ENCODE results near the gene SLC37A4. TPM values are rescaled to one million over a fixed set of nuclear protein-coding genes. Genes with fewer than 3 reads are reported as not detected.
"Not testable (repeated sequence)": the region's sequence is repeated elsewhere in the genome, so short reads cannot be mapped to it uniquely, and the experiment has no call there.

Gene SLC37A4
- total RNA-seq, 4 donors from 2014 or later: 18.2 to 253 (median 209) TPM

DNA sequence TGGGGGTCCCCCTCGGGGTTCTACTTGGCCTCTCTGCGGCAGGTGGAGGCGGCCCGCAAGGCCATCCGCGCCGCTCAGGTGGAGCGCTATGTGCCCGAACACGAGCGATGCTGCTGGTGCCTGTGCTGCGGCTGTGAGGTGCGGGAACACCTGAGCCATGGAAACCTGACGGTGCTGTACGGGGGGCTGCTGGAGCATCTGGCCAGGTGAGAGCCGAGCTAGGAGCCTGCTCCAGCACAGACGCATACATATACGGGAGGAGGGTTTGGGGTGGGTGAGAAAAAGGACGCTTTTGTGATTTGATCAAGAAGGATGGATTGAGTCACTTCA is 32.3 kb downstream of the SLC37A4 start:
- no peaks in the 10 kb centered on the region for H3K27me3 ChIP-seq
- TF ChIP-seq POLR2A (IDR thresholded peaks at IDR 0.05): no peak
- TF ChIP-seq, protein P1, sequence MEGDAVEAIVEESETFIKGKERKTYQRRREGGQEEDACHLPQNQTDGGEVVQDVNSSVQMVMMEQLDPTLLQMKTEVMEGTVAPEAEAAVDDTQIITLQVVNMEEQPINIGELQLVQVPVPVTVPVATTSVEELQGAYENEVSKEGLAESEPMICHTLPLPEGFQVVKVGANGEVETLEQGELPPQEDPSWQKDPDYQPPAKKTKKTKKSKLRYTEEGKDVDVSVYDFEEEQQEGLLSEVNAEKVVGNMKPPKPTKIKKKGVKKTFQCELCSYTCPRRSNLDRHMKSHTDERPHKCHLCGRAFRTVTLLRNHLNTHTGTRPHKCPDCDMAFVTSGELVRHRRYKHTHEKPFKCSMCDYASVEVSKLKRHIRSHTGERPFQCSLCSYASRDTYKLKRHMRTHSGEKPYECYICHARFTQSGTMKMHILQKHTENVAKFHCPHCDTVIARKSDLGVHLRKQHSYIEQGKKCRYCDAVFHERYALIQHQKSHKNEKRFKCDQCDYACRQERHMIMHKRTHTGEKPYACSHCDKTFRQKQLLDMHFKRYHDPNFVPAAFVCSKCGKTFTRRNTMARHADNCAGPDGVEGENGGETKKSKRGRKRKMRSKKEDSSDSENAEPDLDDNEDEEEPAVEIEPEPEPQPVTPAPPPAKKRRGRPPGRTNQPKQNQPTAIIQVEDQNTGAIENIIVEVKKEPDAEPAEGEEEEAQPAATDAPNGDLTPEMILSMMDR (IDR thresholded peaks at IDR 0.05): no peak
- DNase-seq: peak in 1 of 3 donors; percentile 22

DNA sequence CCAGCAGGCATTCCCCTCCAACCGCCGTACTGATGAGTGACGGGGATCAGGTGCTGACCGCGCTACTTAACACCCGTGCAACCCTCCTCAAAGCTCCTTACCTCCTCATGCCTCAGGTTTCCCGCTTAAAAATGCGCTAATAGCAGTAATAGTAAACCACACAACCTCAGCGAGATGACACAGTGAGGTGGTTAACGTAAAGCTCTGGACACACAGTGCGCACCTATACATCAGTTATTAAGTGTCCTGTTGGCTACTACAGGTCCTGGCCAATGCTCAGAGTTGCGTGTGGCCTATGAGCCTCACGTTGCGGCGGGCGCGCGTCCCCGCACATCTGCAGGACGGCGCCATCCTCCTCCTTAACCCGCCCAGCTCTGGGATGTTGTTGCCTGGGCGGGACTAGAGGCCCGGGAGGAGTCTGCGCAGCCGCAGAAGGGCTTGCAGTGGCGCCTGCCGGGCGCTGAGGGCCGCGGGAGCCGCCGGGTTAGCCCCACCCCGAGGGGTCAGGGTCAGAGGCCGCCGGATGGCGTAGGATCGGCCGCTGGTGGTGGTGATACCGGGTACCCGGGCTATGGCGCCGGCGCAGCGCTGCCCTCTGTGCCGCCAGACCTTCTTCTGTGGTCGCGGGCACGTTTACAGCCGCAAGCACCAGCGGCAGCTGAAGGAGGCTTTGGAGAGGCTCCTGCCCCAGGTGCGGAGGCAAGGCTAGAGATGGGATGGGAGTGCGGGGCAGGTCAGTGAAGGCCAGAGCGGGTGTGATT is 32.9 kb downstream of the SLC37A4 start, which contains the start of gene CENATAC:
Gene CENATAC, plus strand, starts transcription at position 512 of the 761 bp plus-strand sequence. Its CDS starts 60 bp downstream, at position 572.
- peak; percentile 92 to 98 (median 96) for DNase-seq
- peak; percentile 61 to 72 for TF ChIP-seq POLR2A (IDR thresholded peaks at IDR 0.05)
- TF ChIP-seq, protein P1 (IDR thresholded peaks at IDR 0.05): peak in 3 of 6 experiments; percentile 23 to 26 (median 26)
- Histone ChIP-seq H3K4me3 (peak within 1 kb of the TSS; percentile 71 to 93 (median 76)), H3K36me3 (peaks cover 0 to 32% (median 0%) of the 10 kb centered on the region in 3 donors), H3K27ac (peak within 1 kb of the TSS; percentile 74 to 84 (median 80)), H3K27me3 (no peaks in the 10 kb centered on the region), H3K4me1 (peaks cover 0 to 19% (median 6%) of the 10 kb centered on the region in 4 donors), H3K9me3 (no peaks in the 10 kb centered on the region)

More for the DNA sequence above, 32.3 kb downstream of the SLC37A4 start:
- H3K27ac ChIP-seq: peak overlapping the region; percentile 74 to 84 (median 80)
- peak overlapping the region; percentile 71 to 93 (median 76) for H3K4me3 ChIP-seq
- H3K36me3 ChIP-seq: peaks cover 0 to 37% (median 0%) of the 10 kb centered on the region in 3 donors
- no peaks in the 10 kb centered on the region for H3K9me3 ChIP-seq
- peaks cover 0 to 19% (median 6%) of the 10 kb centered on the region in 4 donors for H3K4me1 ChIP-seq

DNA sequence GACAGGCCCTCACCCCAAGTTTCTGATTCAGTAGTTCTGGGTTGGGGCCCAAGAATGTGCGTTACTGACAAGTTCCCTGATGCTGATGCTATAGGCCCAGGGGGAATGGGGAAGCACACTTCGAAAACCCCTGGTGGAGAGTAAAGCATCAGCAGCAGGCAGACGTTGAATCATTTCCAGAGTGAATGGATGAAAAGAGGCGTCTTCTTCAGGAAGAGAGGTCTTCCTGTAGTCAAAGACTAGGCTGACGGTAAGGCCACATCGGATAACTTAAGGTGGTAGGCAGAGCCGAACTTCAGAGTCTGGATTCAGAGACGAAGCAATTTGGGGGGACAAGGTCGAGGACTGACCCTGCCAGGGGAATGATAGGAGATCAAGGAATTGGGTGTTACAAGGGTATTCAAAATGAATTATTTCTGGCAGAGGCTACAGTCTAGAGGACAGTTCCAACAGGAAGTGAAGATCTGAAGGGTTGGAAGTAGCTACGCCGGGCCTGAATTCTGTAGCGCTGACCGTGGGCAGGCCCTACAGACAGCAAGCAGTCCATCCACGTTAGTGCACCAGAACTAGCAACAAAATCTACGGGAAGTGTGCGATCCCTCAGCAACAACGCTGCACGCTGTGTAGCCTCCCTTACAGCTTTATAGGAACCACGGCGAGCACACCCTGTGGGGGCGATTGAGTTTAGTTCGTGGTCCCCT is 33.6 kb downstream of the SLC37A4 start:
- H3K9me3 ChIP-seq: no peaks in the 10 kb centered on the region
- peak in 1 of 3 donors; percentile 20 for DNase-seq
- H3K36me3 ChIP-seq: peaks cover 0 to 25% (median 0%) of the 10 kb centered on the region in 3 donors
- H3K27ac ChIP-seq: peak overlapping the region; percentile 74 to 84 (median 80)
- peak overlapping the region; percentile 71 to 93 (median 76) for H3K4me3 ChIP-seq
- H3K4me1 ChIP-seq: peaks cover 0 to 19% (median 6%) of the 10 kb centered on the region in 4 donors
- no peak for TF ChIP-seq POLR2A (IDR thresholded peaks at IDR 0.05)
- TF ChIP-seq, protein P1 (IDR thresholded peaks at IDR 0.05): peak in 1 of 6 experiments; percentile 7
- H3K27me3 ChIP-seq: no peaks in the 10 kb centered on the region

DNA sequence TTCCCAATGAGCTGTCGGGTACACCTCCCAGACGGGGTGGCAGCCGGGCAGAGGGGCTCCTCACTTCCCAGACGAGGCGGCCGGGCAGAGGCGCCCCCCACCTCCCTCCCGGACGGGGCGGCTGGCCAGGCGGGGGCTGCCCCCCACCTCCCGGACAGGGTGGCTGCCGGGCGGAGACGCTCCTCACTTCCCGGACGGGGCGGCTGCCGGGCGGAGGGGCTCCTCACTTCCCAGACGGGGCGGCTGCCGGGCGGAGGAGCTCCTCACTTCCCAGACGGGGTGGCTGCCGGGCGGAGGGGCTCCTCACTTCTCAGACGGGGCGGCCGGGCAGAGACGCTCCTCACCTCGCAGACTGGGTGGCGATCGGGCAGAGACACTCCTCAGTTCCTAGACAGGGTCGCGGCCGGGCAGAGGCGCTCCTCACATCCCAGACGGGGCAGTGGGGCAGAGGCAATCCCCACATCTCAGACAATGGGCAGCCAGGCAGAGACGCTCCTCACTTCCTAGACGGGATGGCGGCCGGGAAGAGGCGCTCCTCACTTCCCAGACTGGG is 39.1 kb downstream of the SLC37A4 start:
- H3K27me3 ChIP-seq, H3K27ac ChIP-seq, H3K36me3 ChIP-seq, H3K4me1 ChIP-seq, H3K4me3 ChIP-seq, DNase-seq, H3K9me3 ChIP-seq: not testable (repeated sequence)

DNA sequence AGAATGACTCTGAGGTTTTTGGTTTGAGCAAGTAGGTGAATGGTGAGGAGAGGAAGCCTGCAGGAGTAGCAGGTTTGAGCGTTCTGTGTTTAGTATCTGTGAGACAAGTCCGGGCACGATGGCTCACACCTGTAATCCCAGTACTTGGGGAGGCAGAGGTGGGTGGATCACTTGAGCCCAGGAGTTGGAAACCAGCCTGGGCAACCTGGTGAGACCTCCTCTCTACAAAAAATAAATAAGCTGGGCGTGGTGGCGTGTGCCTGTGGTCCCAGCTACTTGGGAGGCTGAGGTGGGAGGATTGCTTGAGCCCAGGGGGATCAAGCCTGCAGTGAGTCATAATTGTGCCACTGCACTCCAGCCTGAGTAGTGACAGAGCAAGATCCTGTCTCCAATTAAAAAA is 42.4 kb downstream of the SLC37A4 start:
- H3K36me3 ChIP-seq: no peaks in the 10 kb centered on the region
- H3K27ac ChIP-seq: no peak overlapping the region
- H3K27me3 ChIP-seq: no peaks in the 10 kb centered on the region
- DNase-seq: no peak
- H3K4me3 ChIP-seq: no peak overlapping the region
- no peaks in the 10 kb centered on the region for H3K9me3 ChIP-seq
- H3K4me1 ChIP-seq: no peaks in the 10 kb centered on the region
- TF ChIP-seq, protein P1 (IDR thresholded peaks at IDR 0.05): no peak
- TF ChIP-seq POLR2A (IDR thresholded peaks at IDR 0.05): no peak

Measured in Peyer's patch (tissue), 4 donors.